Astrocyte of the cerebellum (primary cell): Measurements from ENCODE around the gene DNAAF9.

ENCODE experiments used
- DNase-seq: peaks from one replicate; pipeline ENCODE4 v3.0.0-alpha.2; 2011; ENCODE audit warnings: low read depth
- H3K4me3 ChIP-seq: 2 replicates; pipeline ENCODE4 v1.5.1; 2011; ENCODE audit warnings: mild to moderate bottlenecking, low read depth, low read length, moderate library complexity
- CTCF ChIP-seq: IDR thresholded peaks from 2 replicates; pipeline ENCODE4 v1.5.1; 2012; ENCODE audit warnings: low read length, low read depth, moderate library complexity, mild to moderate bottlenecking; ENCODE audit errors: missing control alignments
- in situ Hi-C: cut with HindIII; loops from 2 replicates; pipeline ENCODE4 v1.10.0; 2017; ENCODE audit warnings: low sequenced_read_pairs

Gene DNAAF9

GRCh38 chr20:3367089-3367488, 40.4 kb downstream of the DNAAF9 start:
- TF ChIP-seq CTCF: no peak
- in situ Hi-C loops: no loop called here
- DNase-seq: no peak
- no peak overlapping the region for H3K4me3 ChIP-seq

- no peak for TF ChIP-seq CTCF
- H3K4me3 ChIP-seq: no peak overlapping the region
- DNase-seq: no peak
- in situ Hi-C loops: no loop called here
Measured at GRCh38 chr20:3364323-3365013, 43.0 kb downstream of the DNAAF9 start.

GRCh38 chr20:3360752-3361151, 46.7 kb downstream of the DNAAF9 start:
- no peak for DNase-seq
- H3K4me3 ChIP-seq: no peak overlapping the region
- in situ Hi-C loops: no loop called here
- no peak for TF ChIP-seq CTCF

- no peak overlapping the region for H3K4me3 ChIP-seq
- DNase-seq: no peak
- in situ Hi-C loops: no loop called here
- no peak for TF ChIP-seq CTCF
Measured at GRCh38 chr20:3358676-3359340, 48.7 kb downstream of the DNAAF9 start.
